H7 (cell line): ENCODE measurements around the gene MS4A10. TPM values are rescaled to one million over a fixed set of nuclear protein-coding genes. Genes with fewer than 3 reads are reported as not detected.
"Not testable (repeated sequence)": the region's sequence is repeated elsewhere in the genome, so short reads cannot be mapped to it uniquely, and the experiment has no call there.

Experiments
- DNase-seq: peaks from one replicate; pipeline ENCODE4 v3.0.0; 2012
- H3K27me3 ChIP-seq: 2 replicates; pipeline ENCODE4 v1.6.0; 2011; ENCODE audit warnings: mild to moderate bottlenecking, low read length; ENCODE audit not compliant: control insufficient read depth, insufficient read depth
- H3K36me3 ChIP-seq: replicated peaks from 2 replicates; pipeline ENCODE4 v1.5.1; 2011; ENCODE audit warnings: low read length; ENCODE audit not compliant: control insufficient read depth, insufficient read depth
- H3K4me3 ChIP-seq: 2 replicates; pipeline ENCODE4 v1.5.1; 2011; ENCODE audit warnings: low read depth, mild to moderate bottlenecking, control low read depth, low read length, moderate library complexity; ENCODE audit not compliant: insufficient read depth
- total RNA-seq: library from RNA; depleted of rRNA; stranded (reverse); fragments of >200 nt; shearing (Covaris generic); gene quantifications from 2 replicates; pipeline ENCODE4 v1.2.3, GENCODE V29; 2014

Gene MS4A10
- total RNA-seq, 1 experiment from 2014 or later = not detected

- H3K36me3 ChIP-seq, H3K4me3 ChIP-seq, DNase-seq, H3K27me3 ChIP-seq: not testable (repeated sequence)
These were observed 25.5 kb upstream of the MS4A10 start for GRCh38 chr11:60759438-60760225.

GRCh38 chr11:60761436-60762190 is 23.5 kb upstream of the MS4A10 start:
- Histone ChIP-seq H3K36me3 (no peaks in the 10 kb centered on the region), H3K4me3 (no peak overlapping the region), H3K27me3 (no peaks in the 10 kb centered on the region)
- no peak for DNase-seq

GRCh38 chr11:60762851-60763691 is 22.1 kb upstream of the MS4A10 start:
- Histone ChIP-seq H3K4me3 (no peak overlapping the region), H3K36me3 (no peaks in the 10 kb centered on the region), H3K27me3 (no peaks in the 10 kb centered on the region)
- peak; percentile 71 for DNase-seq

DNA sequence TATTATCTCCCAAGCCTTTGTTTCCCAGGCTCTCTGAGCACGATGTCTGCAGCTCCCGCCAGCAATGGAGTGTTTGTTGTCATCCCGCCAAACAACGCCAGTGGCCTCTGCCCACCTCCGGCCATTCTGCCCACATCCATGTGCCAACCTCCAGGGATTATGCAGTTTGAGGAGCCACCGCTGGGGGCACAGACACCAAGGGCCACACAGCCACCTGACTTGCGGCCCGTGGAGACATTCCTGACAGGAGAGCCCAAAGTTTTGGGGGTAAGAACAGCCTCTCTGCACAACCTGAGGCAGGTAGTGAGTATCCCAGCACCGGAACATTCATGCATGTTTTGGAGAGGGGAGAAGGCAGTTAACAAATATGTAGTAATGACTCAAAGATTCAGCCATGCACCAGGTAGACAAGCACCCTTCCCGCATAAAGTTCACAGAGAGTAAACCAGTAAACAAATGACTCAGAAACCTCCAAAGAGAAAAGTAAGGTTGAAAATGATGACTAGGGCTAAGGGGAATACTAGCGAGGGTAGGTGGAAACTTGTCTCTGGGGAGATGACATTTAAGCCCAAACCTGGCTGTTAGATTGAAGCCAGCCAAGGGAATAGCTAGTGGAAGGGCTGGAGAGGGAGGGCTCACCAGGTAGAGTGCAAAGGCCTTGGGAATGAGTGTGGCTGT is 21.3 kb upstream of the MS4A10 start:
- no peaks in the 10 kb centered on the region for H3K27me3 ChIP-seq

GRCh38 chr11:60764879-60765278 is 20.3 kb upstream of the MS4A10 start:
- no peaks in the 10 kb centered on the region for H3K27me3 ChIP-seq
- H3K4me3 ChIP-seq = no peak overlapping the region
- no peak for DNase-seq
- no peaks in the 10 kb centered on the region for H3K36me3 ChIP-seq

More for the DNA sequence above, 21.3 kb upstream of the MS4A10 start:
- Histone ChIP-seq H3K36me3 (no peaks in the 10 kb centered on the region), H3K4me3 (no peak overlapping the region)
- no peak for DNase-seq

DNA sequence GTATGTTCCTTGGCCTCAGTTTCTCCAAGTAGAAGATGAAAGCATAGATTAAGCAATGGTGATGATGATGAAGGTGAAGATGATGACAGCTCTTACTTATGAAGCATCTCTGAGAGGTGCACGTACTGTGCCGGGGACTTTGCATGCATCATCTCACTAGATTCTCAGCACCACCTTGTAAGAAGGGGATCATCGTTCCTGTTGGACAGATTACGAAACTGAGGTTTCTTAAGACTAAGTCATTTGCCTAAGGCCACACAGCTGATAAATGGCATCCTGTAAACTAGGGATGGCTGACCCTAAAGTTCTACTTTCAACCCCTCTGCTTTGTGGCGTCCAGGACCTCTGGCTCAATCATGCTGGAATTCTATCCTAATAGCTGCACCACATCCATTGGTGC is 19.8 kb upstream of the MS4A10 start:
- H3K4me3 ChIP-seq = no peak overlapping the region
- DNase-seq = no peak
- no peaks in the 10 kb centered on the region for H3K27me3 ChIP-seq
- H3K36me3 ChIP-seq = no peaks in the 10 kb centered on the region

- no peak for DNase-seq
- no peaks in the 10 kb centered on the region for H3K36me3 ChIP-seq
- H3K27me3 ChIP-seq = no peaks in the 10 kb centered on the region
- H3K4me3 ChIP-seq = no peak overlapping the region
These were observed 18.6 kb upstream of the MS4A10 start for GRCh38 chr11:60766547-60766946.

DNA sequence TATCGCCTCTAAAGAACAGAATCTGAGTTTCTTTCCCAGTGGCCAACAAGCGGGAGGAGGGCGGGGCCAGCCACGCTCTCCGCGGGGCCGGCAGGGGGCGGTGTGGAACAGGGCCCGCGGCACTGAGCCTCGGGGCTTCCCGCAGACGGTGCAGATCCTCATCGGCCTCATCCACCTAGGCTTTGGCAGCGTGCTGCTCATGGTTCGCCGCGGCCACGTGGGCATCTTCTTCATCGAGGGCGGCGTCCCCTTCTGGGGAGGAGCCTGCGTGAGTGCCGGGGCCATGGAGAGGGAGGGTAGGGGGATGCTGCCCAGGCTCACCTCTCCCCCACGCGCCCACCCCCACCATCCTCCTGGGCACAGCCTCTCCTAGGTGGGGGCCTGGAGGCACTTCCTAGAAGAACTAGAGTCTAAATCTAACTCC is 17.7 kb upstream of the MS4A10 start:
- DNase-seq = peak; percentile 95
- Histone ChIP-seq H3K36me3 (no peaks in the 10 kb centered on the region), H3K27me3 (no peaks in the 10 kb centered on the region), H3K4me3 (no peak overlapping the region)

GRCh38 chr11:60768202-60768601 is 16.9 kb upstream of the MS4A10 start:
- DNase-seq = no peak
- Histone ChIP-seq H3K36me3 (no peaks in the 10 kb centered on the region), H3K4me3 (no peak overlapping the region), H3K27me3 (no peaks in the 10 kb centered on the region)

DNA sequence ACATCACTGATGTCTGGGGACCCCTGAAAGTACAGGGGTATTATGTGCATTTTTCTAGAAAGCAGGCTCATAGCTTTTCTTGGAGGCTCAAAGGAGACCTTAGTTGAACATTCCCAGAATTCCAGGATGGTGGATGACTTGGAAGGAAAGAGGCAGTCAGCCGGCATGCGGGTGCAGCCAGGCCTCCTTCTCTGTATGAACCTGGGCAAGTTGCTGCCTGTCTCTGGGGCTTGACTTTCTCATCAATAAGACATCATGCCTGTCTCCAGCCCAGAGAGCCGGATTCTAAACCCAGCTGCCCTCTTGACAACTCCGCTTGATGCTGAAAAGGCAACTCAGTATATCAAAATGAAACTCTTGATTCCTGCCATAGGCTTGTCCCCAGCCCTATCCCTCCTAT is 15.9 kb upstream of the MS4A10 start:
- H3K36me3 ChIP-seq = no peaks in the 10 kb centered on the region
- no peak for DNase-seq
- H3K27me3 ChIP-seq = no peaks in the 10 kb centered on the region
- H3K4me3 ChIP-seq = no peak overlapping the region

DNA sequence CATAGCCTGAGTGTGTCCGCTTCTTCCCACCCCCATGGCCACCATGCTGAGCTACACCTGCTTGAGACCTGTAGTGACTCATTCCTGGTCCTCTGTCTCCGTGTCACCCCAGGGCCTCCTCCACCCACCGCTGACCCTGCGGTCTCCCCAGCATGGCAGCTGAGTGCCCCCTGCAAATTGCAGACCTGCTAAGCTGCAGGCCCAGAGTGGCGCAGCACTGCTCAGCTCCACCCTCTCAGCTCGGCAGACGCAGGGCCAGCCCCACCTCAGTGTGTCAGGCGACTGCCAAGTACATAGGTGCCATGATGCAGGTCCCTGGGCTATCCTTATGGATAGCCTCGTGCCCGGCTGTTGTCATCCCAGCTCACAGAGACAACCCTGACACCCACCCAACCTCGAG is 15.3 kb upstream of the MS4A10 start:
- Histone ChIP-seq H3K27me3 (no peaks in the 10 kb centered on the region), H3K4me3 (no peak overlapping the region), H3K36me3 (no peaks in the 10 kb centered on the region)
- DNase-seq = no peak

DNA sequence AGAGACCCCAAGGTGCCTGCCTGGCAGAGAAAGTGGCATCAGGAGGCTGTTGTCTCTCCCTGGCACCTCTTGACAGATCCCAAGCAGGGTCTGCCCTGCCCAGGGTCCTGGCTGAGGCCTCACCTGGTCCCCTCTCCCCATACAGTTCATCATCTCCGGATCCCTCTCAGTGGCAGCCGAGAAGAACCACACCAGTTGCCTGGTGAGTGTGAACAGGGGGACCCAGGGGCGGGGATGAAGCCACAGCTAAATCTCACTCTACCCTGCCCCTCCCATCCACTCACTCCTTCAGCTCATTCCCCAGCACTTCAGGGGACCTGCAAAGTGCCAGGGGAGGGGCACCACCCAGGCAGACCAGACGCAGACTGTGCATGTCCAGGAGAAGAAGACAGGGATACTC is 14.0 kb upstream of the MS4A10 start:
- no peaks in the 10 kb centered on the region for H3K27me3 ChIP-seq
- H3K4me3 ChIP-seq = no peak overlapping the region
- H3K36me3 ChIP-seq = no peaks in the 10 kb centered on the region
- no peak for DNase-seq

GRCh38 chr11:60771879-60772525 is 13.1 kb upstream of the MS4A10 start:
- Histone ChIP-seq H3K27me3 (no peaks in the 10 kb centered on the region), H3K4me3 (no peak overlapping the region), H3K36me3 (no peaks in the 10 kb centered on the region)
- DNase-seq = no peak

DNA sequence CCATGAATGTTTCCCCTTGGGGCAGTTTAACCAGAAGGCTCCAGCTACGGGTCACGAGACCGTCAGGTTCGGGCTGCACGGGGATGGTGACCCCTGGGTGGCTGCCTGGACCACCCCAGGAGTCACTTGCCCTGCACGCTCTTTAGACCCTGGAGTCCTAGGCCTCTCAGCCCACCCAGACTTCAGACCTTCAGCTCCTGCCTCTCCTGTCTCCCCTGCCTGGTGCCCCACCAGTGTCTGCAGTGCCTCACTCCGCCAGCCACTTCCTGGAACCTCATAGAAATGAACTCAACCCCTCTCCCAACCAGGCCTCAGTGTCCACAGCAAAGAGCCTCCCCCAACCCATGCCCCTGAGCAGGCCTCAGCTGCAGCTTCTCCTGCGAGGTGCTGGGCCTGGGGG is 12.5 kb upstream of the MS4A10 start:
- H3K4me3 ChIP-seq = no peak overlapping the region
- DNase-seq = no peak
- no peaks in the 10 kb centered on the region for H3K36me3 ChIP-seq
- no peaks in the 10 kb centered on the region for H3K27me3 ChIP-seq
